Fibroblast of lung (primary cell): ENCODE results near the gene CLMP. TPM values are rescaled to one million over a fixed set of nuclear protein-coding genes. Genes with fewer than 3 reads are reported as not detected.

ENCODE experiments used
- DNase-seq, 2 donors: peaks; one replicate each; pipeline versions ENCODE4 v3.0.0 to v3.0.0-alpha.2; 2010; ENCODE audit warnings: low read depth in 2 of 2
- H2AFZ ChIP-seq: 2 replicates; pipeline ENCODE4 v1.5.1; 2012; ENCODE audit warnings: low read length, control low read depth, inconsistent platforms
- H3K27ac ChIP-seq: 2 replicates; pipeline ENCODE4 v1.5.1; 2011; ENCODE audit warnings: low read length, control low read depth; ENCODE audit not compliant: insufficient read depth
- H3K27me3 ChIP-seq: 2 replicates; pipeline ENCODE4 v1.5.1; 2011; ENCODE audit warnings: mild to moderate bottlenecking, low read length; ENCODE audit not compliant: control insufficient read depth, insufficient read depth
- H3K36me3 ChIP-seq: 2 replicates; pipeline ENCODE4 v1.5.1; 2011; ENCODE audit warnings: low read length; ENCODE audit not compliant: control insufficient read depth, insufficient read depth
- H3K4me1 ChIP-seq: 2 replicates; pipeline ENCODE4 v1.5.1; 2011; ENCODE audit warnings: low read length; ENCODE audit not compliant: control insufficient read depth, insufficient read depth; ENCODE audit errors: extremely low read depth
- H3K4me2 ChIP-seq: 2 replicates; pipeline ENCODE4 v1.5.1; 2011; ENCODE audit warnings: low read length, control low read depth; ENCODE audit not compliant: insufficient read depth; ENCODE audit errors: extremely low read depth
- H3K4me3 ChIP-seq, 4 experiments: fragments of 200-600 bp in 1 of 4; sonication (generic) in 1 of 4; replicated peaks in 1 of 4; 2 replicates each; pipeline ENCODE4 v1.5.1; 2011 to 2016; ENCODE audit warnings: low read length in 4 of 4, low read depth in 3 of 4, mild to moderate bottlenecking in 3 of 4, control low read depth in 2 of 4, inconsistent platforms in 1 of 4, mixed read lengths in 1 of 4; ENCODE audit not compliant: insufficient read depth in 1 of 4; ENCODE audit errors: control extremely low read depth in 1 of 4
- H3K79me2 ChIP-seq: 2 replicates; pipeline ENCODE4 v1.5.1; 2012; ENCODE audit warnings: mild to moderate bottlenecking, low read length, inconsistent platforms; ENCODE audit not compliant: control insufficient read depth, insufficient read depth
- H3K9ac ChIP-seq: 2 replicates; pipeline ENCODE4 v1.5.1; 2011; ENCODE audit warnings: mild to moderate bottlenecking, low read length, control low read depth; ENCODE audit not compliant: insufficient read depth
- H3K9me3 ChIP-seq: 2 replicates; pipeline ENCODE4 v1.5.1; 2012; ENCODE audit warnings: low read depth, low read length; ENCODE audit not compliant: control insufficient read depth, insufficient read depth
- H4K20me1 ChIP-seq: 2 replicates; pipeline ENCODE4 v1.5.1; 2011; ENCODE audit warnings: low read length; ENCODE audit not compliant: control insufficient read depth, insufficient read depth; ENCODE audit errors: extremely low read depth
- EZH2 ChIP-seq: IDR thresholded peaks from 2 replicates; pipeline ENCODE4 v1.5.1; 2012; ENCODE audit warnings: low read length, control low read depth, mild to moderate bottlenecking; ENCODE audit errors: missing control alignments
- polyA plus RNA-seq, 2 donors: library from polyadenylated mRNA; depleted of rRNA in 1 of 2; stranded (reverse) in 1 of 2; unstranded in 1 of 2; fragments of >200 nt; gene quantifications; 2 replicates each; pipeline ENCODE4 v1.2.1, GENCODE V29; 2011 to 2012; ENCODE audit warnings: missing spikeins in 1 of 2
- total RNA-seq: library from RNA; depleted of rRNA; stranded (reverse); fragments of >200 nt; gene quantifications from 2 replicates; pipeline ENCODE4 v1.2.1, GENCODE V29; 2014
- TF ChIP-seq, protein P1 (sequence below), 2 donors: IDR thresholded peaks in 1 of 2; conservative IDR thresholded peaks in 1 of 2; 1 replicate in 1 of 2; 2 replicates in 1 of 2; pipeline ENCODE4 v1.5.1; 2011 to 2012; ENCODE audit warnings: low read length in 2 of 2, control low read depth in 1 of 2, inconsistent platforms in 1 of 2, low read depth in 1 of 2, mild to moderate bottlenecking in 1 of 2

CLMP gene
- total and polyA plus RNA-seq, 2 donors (not counting 1 experiment from before 2014, with no cell fraction given): 107 to 243 TPM

DNA sequence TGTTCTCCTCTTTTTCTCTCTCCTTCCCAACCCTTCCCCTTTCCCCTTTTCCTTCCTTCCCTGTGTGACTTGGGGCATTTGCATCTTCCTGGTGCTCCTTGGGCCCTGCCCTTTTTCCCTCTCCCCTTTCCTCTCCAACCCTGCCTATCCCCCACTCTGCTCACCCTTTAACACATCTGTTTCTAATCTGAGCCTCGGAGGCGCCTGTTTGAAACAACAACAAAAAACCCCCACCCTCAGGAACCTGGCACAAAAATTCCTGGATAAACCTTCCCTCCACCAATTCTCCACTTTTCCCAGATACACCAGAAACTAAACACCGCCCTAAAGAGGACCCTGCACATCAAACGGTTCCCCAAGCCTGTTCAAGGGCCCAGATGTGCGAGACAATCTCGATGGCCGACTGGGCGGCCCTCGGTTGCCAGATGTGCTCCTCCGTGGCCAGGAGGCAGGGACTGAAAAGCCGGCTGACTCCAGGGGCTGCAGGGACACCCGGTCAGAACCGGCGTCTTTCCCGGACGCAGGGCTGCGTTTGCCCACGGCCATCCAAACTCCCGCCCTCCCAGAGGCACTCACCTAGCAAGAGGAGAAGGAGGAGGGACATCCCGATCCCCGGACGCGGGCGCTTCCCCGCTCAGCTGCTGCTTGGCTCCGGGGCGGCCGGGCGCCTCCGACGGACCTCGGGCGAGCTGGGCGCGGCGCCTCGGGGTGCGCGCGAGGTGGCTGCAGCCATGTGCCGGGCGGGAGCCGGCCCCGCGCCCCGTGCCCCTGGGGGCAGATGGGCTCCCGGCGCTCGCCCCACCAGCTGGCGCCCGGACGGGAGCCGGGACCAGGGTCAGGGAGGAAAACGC is 486 bp downstream of the CLMP start:
- Histone ChIP-seq H3K9me3 (no peaks in the 10 kb centered on the region), H4K20me1 (no peaks in the 10 kb centered on the region), H3K79me2 (peaks cover 62% of the 10 kb centered on the region), H3K36me3 (no peaks in the 10 kb centered on the region), H3K4me2 (peak overlapping the region; percentile 77), H3K4me1 (peaks cover 22% of the 10 kb centered on the region), H3K9ac (peak overlapping the region; percentile 90), H3K27ac (peak overlapping the region; percentile 95), H3K27me3 (no peaks in the 10 kb centered on the region), H3K4me3 (peak overlapping the region; percentile 76 to 83 (median 80)), H2AFZ (no peak overlapping the region)
- TF ChIP-seq EZH2: no peak
- TF ChIP-seq, protein P1, sequence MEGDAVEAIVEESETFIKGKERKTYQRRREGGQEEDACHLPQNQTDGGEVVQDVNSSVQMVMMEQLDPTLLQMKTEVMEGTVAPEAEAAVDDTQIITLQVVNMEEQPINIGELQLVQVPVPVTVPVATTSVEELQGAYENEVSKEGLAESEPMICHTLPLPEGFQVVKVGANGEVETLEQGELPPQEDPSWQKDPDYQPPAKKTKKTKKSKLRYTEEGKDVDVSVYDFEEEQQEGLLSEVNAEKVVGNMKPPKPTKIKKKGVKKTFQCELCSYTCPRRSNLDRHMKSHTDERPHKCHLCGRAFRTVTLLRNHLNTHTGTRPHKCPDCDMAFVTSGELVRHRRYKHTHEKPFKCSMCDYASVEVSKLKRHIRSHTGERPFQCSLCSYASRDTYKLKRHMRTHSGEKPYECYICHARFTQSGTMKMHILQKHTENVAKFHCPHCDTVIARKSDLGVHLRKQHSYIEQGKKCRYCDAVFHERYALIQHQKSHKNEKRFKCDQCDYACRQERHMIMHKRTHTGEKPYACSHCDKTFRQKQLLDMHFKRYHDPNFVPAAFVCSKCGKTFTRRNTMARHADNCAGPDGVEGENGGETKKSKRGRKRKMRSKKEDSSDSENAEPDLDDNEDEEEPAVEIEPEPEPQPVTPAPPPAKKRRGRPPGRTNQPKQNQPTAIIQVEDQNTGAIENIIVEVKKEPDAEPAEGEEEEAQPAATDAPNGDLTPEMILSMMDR (conservative IDR thresholded peaks at IDR 0.05 in 1 of 2, IDR thresholded peaks at IDR 0.05 in 1 of 2; ENCODE audit: low read depth in 1 of 2, low read length in 2 of 2): no peak
- DNase-seq: peak in 1 of 2 donors; percentile 63

DNA sequence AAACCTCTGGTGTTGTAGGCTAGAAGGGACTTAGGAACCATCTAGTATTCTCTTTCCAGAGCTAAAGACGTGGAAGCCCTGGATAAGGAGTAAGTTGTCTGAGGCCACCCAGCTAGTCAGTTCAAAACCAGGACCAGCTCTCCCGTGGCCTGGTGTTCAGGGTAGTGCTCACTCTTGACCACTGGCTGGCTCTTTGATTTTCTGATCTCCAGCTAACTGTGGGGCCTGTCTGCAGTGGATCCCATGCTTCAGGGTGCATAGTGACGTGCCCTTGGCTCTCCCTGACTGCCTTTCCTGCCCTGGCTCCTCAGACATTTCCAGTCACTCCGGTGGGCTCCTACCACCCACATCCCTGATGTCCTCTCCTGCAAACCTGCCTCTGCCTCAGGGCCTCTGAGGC is 1.3 kb downstream of the CLMP start:
- H3K9me3 ChIP-seq: no peaks in the 10 kb centered on the region
- H3K27ac ChIP-seq: peak overlapping the region; percentile 95
- no peaks in the 10 kb centered on the region for H4K20me1 ChIP-seq
- no peak for DNase-seq
- no peaks in the 10 kb centered on the region for H3K27me3 ChIP-seq
- peak overlapping the region; percentile 77 for H3K4me2 ChIP-seq
- no peaks in the 10 kb centered on the region for H3K36me3 ChIP-seq
- H3K4me3 ChIP-seq: peak overlapping the region; percentile 76 to 83 (median 80)
- no peak overlapping the region for H2AFZ ChIP-seq
- H3K4me1 ChIP-seq: peaks cover 22% of the 10 kb centered on the region
- no peak for TF ChIP-seq EZH2
- TF ChIP-seq, protein P1 (conservative IDR thresholded peaks at IDR 0.05 in 1 of 2, IDR thresholded peaks at IDR 0.05 in 1 of 2; ENCODE audit: low read depth in 1 of 2, low read length in 2 of 2): no peak
- peaks cover 64% of the 10 kb centered on the region for H3K79me2 ChIP-seq
- H3K9ac ChIP-seq: peak overlapping the region; percentile 90

DNA sequence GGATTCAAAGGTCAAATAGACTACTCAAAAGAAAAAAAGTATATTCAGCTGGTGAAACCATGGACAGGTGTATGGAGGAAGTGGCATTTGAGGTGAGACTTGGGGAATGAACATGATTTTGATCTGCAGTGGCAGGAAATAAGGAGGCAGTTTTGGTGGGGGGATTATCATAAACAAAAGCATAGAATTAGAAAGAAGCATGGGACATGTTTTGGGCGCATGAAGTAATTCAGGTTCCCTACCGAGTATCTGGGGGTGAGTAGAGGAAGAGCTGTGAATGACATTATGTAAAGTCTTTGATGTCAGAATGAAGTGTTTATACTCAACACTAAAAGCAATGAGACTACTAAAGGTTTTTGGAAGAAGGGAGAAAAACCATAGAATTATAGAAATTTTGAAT is 3.1 kb downstream of the CLMP start:
- H3K27ac ChIP-seq: no peak overlapping the region

More for the DNA sequence above, 3.1 kb downstream of the CLMP start:
- no peaks in the 10 kb centered on the region for H3K36me3 ChIP-seq
- H2AFZ ChIP-seq: no peak overlapping the region
- no peaks in the 10 kb centered on the region for H3K27me3 ChIP-seq
- peak overlapping the region; percentile 77 for H3K4me2 ChIP-seq
- no peaks in the 10 kb centered on the region for H4K20me1 ChIP-seq
- no peaks in the 10 kb centered on the region for H3K9me3 ChIP-seq
- no peak for DNase-seq
- H3K9ac ChIP-seq: no peak overlapping the region
- TF ChIP-seq EZH2: no peak
- TF ChIP-seq, protein P1 (conservative IDR thresholded peaks at IDR 0.05 in 1 of 2, IDR thresholded peaks at IDR 0.05 in 1 of 2; ENCODE audit: low read depth in 1 of 2, low read length in 2 of 2): no peak
- peak overlapping the region in 1 of 4 experiments; percentile 79 for H3K4me3 ChIP-seq
- peaks cover 34% of the 10 kb centered on the region for H3K4me1 ChIP-seq
- H3K79me2 ChIP-seq: peaks cover 80% of the 10 kb centered on the region
